GM19438 (cell line): ENCODE results near the gene ZDHHC21.

ENCODE experiments used
- ATAC-seq: cut with Tn5 transposase; IDR thresholded peaks from one replicate; pipeline ENCODE4 v1.9.1; 2021; ENCODE audit warnings: low read depth; ENCODE audit not compliant: unreplicated experiment

ZDHHC21 gene

DNA sequence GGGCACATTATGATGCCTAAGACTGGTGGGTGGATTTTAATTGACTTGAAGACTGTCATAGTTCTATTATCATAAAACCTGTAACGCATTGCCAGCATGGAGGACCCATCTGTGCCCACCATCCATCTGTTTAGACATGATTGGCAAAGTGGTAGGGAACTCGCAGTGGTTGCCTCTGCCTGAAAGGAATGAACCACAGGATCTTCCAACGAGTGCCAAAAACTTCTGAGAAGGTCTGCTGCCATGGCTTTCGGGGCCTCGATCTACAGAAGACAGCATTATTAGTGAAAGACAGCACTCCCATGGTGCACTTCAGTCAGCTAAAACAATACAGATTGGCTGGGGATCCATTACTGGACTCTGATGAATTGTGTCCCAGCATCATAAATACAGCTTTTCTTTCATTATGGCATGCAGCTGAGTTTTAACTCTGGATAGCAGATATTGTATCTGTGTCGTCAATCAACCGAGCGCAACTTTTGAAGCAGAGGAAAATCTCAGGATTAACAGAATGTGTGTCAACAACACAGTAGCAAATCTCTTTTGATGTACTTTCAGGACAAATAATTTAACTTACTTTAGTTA is 74.3 kb downstream of the ZDHHC21 start:
- no peak for ATAC-seq

DNA sequence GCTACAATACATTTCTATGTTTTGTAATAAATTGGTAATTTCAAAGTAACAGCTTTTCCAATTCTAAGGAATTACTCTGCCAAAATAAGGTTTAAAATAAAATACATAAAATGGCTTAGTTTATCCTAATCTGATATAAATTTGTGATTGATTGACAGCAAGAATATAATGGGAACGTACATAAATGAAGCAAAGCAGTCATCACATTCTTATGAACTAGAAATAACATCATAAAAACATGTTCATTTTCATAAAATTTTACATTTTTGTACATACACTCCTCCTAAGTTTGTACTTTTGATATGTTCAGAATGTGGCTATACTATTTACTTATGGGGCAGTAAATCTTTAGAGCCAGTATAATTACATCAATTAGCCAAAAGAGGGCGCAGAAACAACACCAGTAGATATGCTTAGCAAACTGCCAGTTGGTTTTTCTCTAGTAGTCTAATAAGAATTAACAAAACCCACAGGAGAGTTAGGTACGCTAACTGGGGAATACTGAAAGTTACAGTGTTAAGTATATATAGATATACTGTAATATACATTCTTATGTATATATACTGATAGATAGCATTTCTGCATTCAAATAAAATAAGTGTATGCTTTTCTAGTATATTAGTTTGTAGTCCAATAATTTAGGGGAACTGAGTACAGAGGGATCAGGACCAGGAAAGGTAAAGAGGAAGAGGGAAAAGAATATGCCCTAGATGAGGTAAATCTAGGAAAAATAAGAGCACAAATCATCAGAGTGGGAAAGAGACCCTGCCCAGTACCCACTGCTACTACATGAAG is 76.8 kb downstream of the ZDHHC21 start:
- peak; percentile 81 for ATAC-seq

DNA sequence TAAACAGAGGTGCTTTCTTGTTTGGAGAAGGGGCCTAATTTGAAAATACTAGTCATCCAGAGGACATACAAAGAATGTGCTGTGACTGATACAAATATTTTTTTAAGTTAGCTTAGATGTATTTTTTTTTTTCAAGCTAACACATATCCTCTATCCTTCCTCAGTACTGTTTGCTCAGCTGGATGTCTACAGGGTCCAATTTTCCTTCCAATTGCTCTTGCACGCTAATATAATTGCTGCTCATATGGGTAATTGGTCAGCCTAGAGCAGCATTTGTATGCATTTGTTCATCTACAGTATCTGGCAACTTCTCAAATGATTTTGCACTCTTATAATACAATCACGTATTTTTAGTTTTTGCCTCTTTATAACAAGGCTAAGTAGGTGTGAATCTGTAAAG is 84.7 kb downstream of the ZDHHC21 start:
- no peak for ATAC-seq

DNA sequence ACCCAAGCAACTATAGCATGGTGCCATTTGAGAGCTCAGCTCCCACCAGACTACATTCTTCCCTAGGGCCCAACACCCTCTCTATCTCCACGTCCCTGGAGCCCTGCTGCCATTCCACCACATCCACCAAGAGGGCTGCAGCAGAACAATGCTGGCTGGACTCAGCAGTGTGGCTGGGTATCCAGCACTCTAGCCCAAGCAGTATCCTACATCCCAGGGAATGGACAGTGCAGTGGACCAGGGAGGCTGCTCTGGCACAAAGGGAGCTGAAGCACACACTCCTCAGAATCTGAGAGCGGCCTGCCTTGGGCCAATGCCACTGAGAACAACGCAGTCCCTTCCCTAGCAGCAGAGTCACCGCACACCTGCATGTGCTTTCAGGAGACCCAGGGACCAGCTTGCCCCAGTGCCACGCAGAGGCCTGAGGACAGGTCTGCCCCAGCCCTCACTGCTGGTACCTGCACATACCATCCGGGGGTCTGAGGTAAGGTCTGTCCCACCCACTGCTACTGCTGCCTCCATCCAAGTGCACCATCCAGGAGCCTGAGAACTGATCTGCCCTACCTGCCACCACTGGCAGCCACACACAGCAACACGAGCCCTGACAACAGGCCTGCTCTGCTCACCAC is 95.9 kb downstream of the ZDHHC21 start:
- no peak for ATAC-seq

DNA sequence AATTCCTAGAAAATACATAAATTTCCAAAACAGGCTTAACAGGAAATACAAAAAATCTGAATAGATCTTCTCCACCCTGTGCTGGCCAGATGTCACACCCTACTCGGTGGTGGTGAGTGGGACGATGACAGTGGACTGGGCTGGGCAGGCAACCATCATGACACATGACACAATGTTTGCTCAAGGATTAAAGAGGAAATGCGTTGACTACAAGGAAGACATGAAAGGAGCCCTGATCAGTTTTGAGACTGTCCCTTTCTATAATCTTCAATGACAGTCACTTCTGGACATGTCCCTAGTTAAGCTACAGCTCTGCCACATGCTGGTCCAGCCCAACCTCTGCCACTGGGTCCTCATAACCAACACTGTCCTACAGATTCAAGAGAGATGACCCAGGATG is 99.8 kb downstream of the ZDHHC21 start:
- ATAC-seq = no peak

DNA sequence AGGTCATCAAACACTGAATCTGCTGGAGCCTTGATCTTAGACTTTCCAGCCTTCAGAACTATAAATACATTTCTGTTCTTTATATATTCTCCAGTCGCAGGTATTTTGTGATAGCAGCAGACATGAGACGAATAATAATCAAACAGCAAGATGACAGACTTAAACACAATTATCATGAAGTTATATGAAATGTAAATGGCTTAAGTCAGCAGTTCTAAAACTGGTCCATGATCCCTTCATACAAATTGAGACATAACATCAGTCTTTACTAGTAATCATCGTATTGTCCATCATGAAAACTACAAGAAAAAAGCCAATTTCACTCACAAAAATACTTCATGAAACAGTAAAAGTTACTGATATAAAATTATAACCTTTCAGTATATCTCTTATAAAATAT is 101.8 kb downstream of the ZDHHC21 start:
- no peak for ATAC-seq

DNA sequence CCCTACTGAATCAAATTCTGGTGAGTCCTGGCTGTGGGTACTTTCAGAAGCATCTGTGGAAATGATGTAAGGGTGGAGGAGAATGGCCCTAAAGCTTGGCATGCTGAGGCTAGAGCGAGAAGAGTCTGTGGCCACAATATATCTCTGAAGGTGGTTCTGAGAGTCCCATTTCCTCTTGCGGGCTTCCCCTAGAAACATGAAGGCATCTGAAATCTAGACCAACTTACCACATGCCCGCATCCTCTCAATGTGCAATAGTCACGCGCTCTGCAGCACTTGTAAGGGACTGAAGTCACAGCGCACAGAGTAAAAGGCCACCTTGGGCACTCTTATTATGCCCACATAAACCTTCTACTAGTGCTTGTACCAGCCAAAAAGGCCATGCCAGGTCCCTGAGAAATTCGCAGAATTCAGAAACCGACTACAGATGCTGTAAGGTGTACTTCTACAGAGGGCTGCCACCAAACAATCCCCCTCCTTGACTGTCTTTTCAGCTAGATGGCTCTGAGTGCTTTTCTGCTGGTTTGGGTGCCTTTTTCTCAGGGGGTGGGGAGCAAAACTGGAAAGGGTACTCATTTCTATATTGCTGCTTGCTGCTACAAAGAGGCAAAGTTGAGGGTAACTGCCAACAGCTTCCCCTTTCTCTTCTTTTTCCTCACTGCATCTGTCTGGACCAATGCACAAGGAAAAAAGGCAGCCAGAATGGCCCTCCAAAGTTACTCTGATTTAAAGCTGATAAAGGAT is 107.3 kb downstream of the ZDHHC21 start:
- peak; percentile 99 for ATAC-seq

DNA sequence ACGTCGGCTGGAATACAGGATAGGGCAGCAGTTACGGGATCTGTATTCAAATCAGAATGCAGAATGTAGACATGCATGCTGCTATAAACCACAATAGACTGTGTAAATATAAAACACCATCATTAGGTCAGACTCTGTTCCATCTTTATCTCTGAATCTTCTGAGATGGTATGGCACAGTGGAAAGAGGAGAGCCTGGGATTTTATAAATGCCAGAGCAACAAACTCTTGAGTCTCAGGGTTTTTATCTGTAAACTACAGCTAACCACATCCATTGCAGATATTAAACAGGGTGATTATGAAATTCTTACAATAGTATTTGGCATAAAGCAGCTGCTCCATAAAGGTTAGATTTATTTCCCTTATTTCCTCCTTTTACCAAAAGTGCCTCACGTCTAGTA is 108.7 kb downstream of the ZDHHC21 start:
- ATAC-seq = no peak

DNA sequence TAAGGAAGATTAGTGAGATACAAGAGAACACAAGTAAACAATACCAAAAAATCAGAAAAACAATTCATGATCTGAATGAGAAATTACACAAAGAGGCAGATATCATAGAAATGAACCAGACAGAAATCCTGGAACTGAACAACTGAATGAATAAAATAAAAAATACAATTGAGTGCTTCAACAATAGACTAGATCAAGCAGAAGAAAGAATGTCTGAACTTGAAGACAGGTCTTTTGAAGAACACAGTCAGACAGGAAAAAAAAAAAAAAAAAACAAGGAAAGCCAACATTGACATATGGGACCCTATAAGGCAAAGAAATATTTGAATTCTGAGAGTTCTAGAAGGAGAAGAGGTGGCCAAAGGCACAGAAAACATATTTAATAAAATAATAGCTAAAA is 115.2 kb downstream of the ZDHHC21 start:
- ATAC-seq = no peak

DNA sequence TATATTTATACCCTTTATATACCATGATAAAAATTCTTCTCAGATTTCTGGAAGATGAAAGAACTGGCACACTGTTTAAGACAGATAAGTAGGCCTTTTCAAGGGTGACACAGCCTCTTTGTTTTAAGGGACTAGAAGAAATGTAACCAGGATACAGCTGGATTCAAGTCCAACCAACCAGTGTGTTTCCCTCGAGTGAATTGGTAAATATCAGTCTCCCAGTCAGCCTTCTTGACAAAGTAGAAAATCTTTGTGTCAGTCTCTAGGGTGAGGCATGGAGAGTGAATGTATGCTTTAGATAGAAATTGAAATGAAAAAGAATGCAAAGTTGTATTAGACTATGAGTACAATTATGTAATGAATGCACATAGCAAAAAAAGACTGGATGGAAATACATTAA is 119.1 kb downstream of the ZDHHC21 start:
- ATAC-seq = no peak

DNA sequence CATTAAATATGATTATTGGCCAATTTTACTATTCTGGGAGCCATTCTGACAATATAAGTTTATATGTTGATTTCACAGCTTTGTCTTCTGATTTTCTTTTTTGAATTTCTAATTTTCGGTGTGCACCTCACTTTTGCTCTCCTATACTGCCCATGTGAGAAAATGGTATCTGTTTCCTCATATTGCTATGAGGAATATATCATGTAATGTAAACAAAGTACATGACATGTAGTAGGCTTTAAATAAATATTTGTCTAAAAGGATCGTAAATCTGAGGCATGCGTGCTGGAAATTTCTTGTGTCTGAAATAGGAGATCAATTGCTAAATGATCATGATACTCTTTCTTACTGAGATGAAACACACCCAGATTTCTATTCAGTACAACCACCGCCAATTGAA is 119.9 kb downstream of the ZDHHC21 start:
- no peak for ATAC-seq

DNA sequence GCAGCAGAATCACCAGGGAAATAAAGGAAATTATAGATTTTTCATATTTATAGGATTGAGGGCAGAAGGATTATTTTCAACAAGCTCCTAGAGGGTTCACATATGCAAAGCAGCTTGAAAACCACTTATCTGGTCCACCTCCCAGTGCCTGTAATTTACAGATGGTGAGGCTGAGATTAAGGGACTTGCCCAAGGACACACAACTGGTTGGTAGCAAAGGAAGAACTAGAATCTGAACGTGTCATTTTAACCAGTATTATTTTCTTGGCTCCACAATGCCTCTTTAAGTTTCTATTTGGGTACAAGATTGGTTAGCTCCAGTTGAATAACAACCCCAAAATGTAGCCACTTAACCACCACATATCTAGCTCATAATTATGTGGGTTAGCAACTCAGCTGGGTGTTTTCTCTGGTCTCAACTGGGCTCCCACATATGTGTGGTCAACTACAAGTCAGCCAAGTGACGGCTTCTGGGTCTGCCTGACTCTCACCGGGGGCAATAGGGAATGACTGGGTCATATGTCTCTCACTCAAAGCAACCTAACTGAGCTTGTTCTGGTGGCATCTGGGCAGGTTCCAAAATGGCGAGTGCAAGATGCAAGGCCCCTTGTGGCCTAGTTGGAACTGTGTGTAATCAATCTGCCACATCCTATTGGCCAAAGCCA is 127.7 kb downstream of the ZDHHC21 start:
- no peak for ATAC-seq

DNA sequence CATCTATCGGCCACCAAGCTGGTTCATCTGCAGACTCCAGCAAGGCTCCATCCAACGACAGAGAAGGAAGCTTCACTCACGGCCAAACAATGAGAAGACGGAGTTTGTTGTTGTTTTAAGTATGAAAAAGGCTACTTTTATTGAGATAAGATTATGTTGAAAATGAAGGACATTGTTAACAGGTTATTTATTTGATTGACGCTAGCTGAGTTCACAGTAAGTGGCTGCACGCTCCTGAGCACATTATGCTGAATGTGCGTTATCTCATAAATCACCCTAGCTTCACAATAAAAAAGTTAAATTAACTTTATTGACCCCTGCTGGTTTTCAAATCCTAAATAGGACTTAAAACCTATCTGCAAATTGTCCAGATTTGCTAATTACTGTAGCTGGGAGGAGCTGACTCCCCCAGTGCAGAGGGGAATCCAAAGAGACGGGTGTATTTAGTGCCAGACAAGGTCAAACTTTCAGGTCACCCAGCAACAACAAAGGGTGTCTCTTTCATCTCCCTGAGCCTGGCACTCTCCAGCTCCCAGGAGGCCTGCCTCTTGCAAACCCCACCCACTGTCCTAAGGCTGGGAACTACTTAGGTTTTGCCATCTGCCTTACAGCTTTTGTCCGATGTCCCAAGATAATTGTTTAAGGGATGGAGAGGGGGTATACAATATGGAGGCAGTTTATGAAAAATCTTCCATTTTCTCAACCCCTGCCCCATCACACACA is 129.2 kb downstream of the ZDHHC21 start:
- no peak for ATAC-seq

DNA sequence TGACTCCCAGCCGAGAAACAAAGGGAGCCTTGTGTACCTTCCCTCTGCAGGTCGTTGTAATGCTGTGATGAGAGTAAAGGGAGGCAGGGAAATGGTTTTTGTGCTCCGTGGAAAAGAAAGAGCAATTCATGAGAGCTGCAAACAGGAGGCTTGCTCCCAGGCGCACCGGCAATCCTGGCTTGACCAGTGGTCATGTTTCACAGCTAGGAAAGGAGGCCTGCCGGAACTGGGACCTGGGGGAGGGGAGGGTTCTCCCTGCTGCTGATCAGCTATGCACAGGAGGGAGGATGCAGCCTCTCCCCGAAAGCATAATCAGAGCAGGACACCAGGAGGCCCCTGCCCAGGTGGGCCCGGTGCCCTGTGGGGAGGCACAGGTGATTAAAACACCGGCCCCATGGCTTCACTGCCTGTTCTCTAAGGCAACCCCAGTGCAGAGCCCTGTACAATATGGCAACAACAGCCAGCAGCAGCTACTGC is 131.3 kb downstream of the ZDHHC21 start:
- ATAC-seq = no peak
